GM21423 (cell line): Measurements from ENCODE around the gene GUK1.
"Not testable (repeated sequence)": the region's sequence is repeated elsewhere in the genome, so short reads cannot be mapped to it uniquely, and the experiment has no call there.

Experiments used
- ATAC-seq: cut with Tn5 transposase; IDR thresholded peaks from one replicate; pipeline ENCODE4 v1.9.1; 2021; ENCODE audit warnings: mild to moderate bottlenecking, moderate library complexity; ENCODE audit not compliant: unreplicated experiment

The GUK1 gene

GRCh38 chr1:228104526-228105269, 35.4 kb upstream of the GUK1 start:
- ATAC-seq = no peak

GRCh38 chr1:228105270-228105995, 34.6 kb upstream of the GUK1 start:
- no peak for ATAC-seq

- ATAC-seq = no peak
These were observed 33.9 kb upstream of the GUK1 start for GRCh38 chr1:228105996-228106799.

GRCh38 chr1:228106800-228107054, 33.4 kb upstream of the GUK1 start:
- ATAC-seq = no peak

- no peak for ATAC-seq
These were observed 32.4 kb upstream of the GUK1 start for GRCh38 chr1:228107636-228108035.

GRCh38 chr1:228108055-228108690, 31.9 kb upstream of the GUK1 start:
- no peak for ATAC-seq

GRCh38 chr1:228108742-228109072, 31.4 kb upstream of the GUK1 start:
- no peak for ATAC-seq

- peak; percentile 90 for ATAC-seq
These were observed 30.8 kb upstream of the GUK1 start, which contains the start of gene MRPL55 for GRCh38 chr1:228109073-228109961. TSS of gene MRPL55 (minus strand) at chr1:228109299. CDS start at chr1:228108260, 1,039 bp downstream.

GRCh38 chr1:228109962-228110488, 30.1 kb upstream of the GUK1 start:
- ATAC-seq = no peak

GRCh38 chr1:228110556-228110955, 29.5 kb upstream of the GUK1 start:
- no peak for ATAC-seq

GRCh38 chr1:228111315-228111714, 28.8 kb upstream of the GUK1 start:
- not testable (repeated sequence) for ATAC-seq

GRCh38 chr1:228112167-228112566, 27.9 kb upstream of the GUK1 start:
- no peak for ATAC-seq

- ATAC-seq = no peak
These were observed 27.5 kb upstream of the GUK1 start for GRCh38 chr1:228112617-228113016.

- no peak for ATAC-seq
These were observed 25.3 kb upstream of the GUK1 start for GRCh38 chr1:228114827-228115226.

GRCh38 chr1:228117335-228117734, 22.7 kb upstream of the GUK1 start:
- ATAC-seq = no peak

GRCh38 chr1:228118040-228118439, 22.0 kb upstream of the GUK1 start:
- no peak for ATAC-seq

- no peak for ATAC-seq
These were observed 19.7 kb upstream of the GUK1 start for GRCh38 chr1:228120351-228120750.

GRCh38 chr1:228120857-228121489, 19.1 kb upstream of the GUK1 start:
- ATAC-seq = no peak

GRCh38 chr1:228122921-228123441, 17.1 kb upstream of the GUK1 start:
- ATAC-seq = no peak
